Measurements from ENCODE around the gene INPP4B. TPM values are rescaled to one million over a fixed set of nuclear protein-coding genes. Genes with fewer than 3 reads are reported as not detected.

The INPP4B gene
- total RNA-seq, 1 donor from 2014 or later = 32.7 TPM

- Histone ChIP-seq H3K27me3 (no peaks in the 10 kb centered on the region), H3K4me3 (no peak overlapping the region), H3K4me1 (no peaks in the 10 kb centered on the region), H3K27ac (no peak overlapping the region), H3K9me3 (no peaks in the 10 kb centered on the region), H3K36me3 (no peaks in the 10 kb centered on the region)
- TF ChIP-seq CTCF (IDR thresholded peaks at IDR 0.05) = no peak
- intact Hi-C loops (cut with DNase I) = no loop called here
- no peak for DNase-seq (ENCODE audit: low spot score in 2 of 2)
Measured at GRCh38 chr4:142222127-142222526, 624.0 kb downstream of the INPP4B start.

- no peak overlapping the region for H3K4me3 ChIP-seq
- H3K36me3 ChIP-seq = no peaks in the 10 kb centered on the region
- intact Hi-C loops (cut with DNase I) = no loop called here
- no peak for DNase-seq (ENCODE audit: low spot score in 2 of 2)
- no peak overlapping the region for H3K27ac ChIP-seq
- no peaks in the 10 kb centered on the region for H3K27me3 ChIP-seq
- TF ChIP-seq CTCF (IDR thresholded peaks at IDR 0.05) = no peak
- no peaks in the 10 kb centered on the region for H3K4me1 ChIP-seq
- H3K9me3 ChIP-seq = no peaks in the 10 kb centered on the region
Measured at GRCh38 chr4:142218726-142219125, 627.4 kb downstream of the INPP4B start.

- Histone ChIP-seq H3K27me3 (no peaks in the 10 kb centered on the region), H3K4me1 (no peaks in the 10 kb centered on the region), H3K27ac (no peak overlapping the region), H3K36me3 (no peaks in the 10 kb centered on the region), H3K4me3 (no peak overlapping the region), H3K9me3 (no peaks in the 10 kb centered on the region)
- DNase-seq (ENCODE audit: low spot score in 2 of 2) = no peak
- no peak for TF ChIP-seq CTCF (IDR thresholded peaks at IDR 0.05)
- intact Hi-C loops (cut with DNase I) = no loop called here
Measured at GRCh38 chr4:142211444-142211843, 634.7 kb downstream of the INPP4B start.

GRCh38 chr4:142203505-142203904, 642.6 kb downstream of the INPP4B start:
- TF ChIP-seq CTCF (IDR thresholded peaks at IDR 0.05) = no peak
- no peak for DNase-seq (ENCODE audit: low spot score in 2 of 2)
- Histone ChIP-seq H3K27me3 (no peaks in the 10 kb centered on the region), H3K4me1 (no peaks in the 10 kb centered on the region), H3K27ac (no peak overlapping the region), H3K36me3 (no peaks in the 10 kb centered on the region), H3K9me3 (no peaks in the 10 kb centered on the region), H3K4me3 (no peak overlapping the region)
- intact Hi-C loops (cut with DNase I) = no loop called here

- no peaks in the 10 kb centered on the region for H3K9me3 ChIP-seq
- no peaks in the 10 kb centered on the region for H3K36me3 ChIP-seq
Measured at GRCh38 chr4:142202404-142203332, 643.4 kb downstream of the INPP4B start.

More at GRCh38 chr4:142202404-142203332, 643.4 kb downstream of the INPP4B start:
- TF ChIP-seq CTCF (IDR thresholded peaks at IDR 0.05) = no peak
- Histone ChIP-seq H3K27ac (no peak overlapping the region), H3K4me3 (no peak overlapping the region), H3K4me1 (no peaks in the 10 kb centered on the region), H3K27me3 (no peaks in the 10 kb centered on the region)
- DNase-seq (ENCODE audit: low spot score in 2 of 2) = no peak
- intact Hi-C loops (cut with DNase I) = no loop called here

Measured in ascending aorta (tissue), 2 donors.